NCI-H2171 (cell line): Measurements from ENCODE around the gene BMPR1A.

ENCODE experiments used
- DNase-seq: peaks from one replicate; lab custom pipeline; 2025; lab: John Stamatoyannopoulos, UW

Gene BMPR1A

DNA sequence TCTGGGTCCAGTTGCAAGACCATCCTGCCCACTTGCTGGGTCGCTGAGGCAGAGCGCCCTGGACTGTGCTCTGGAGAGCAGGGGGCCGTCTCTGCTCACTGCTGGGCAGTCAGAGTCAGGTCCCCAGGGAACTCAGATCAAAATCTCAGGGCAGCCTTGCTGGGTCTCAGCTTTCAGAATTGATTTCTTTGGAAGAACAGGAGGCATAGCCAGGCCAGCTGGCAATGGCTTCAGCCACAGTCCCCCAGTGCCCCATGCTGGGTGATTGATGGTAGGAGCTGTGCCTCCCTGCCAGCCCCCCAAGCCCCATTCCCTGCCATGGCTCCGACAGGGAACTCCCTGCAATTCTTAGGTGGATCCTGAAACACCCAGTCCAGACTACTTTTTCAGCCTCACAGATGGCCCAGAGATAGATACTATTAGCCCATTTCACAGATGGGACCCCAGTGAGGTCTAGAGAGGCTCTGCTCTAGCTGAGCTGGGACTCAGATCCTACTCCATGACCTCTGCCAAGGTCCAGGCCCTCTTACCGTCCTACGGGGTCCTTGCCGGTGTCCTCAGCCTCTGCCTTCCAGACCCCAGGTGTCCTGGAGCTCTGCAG is 200.5 kb downstream of the BMPR1A start:
- no peak for DNase-seq

DNA sequence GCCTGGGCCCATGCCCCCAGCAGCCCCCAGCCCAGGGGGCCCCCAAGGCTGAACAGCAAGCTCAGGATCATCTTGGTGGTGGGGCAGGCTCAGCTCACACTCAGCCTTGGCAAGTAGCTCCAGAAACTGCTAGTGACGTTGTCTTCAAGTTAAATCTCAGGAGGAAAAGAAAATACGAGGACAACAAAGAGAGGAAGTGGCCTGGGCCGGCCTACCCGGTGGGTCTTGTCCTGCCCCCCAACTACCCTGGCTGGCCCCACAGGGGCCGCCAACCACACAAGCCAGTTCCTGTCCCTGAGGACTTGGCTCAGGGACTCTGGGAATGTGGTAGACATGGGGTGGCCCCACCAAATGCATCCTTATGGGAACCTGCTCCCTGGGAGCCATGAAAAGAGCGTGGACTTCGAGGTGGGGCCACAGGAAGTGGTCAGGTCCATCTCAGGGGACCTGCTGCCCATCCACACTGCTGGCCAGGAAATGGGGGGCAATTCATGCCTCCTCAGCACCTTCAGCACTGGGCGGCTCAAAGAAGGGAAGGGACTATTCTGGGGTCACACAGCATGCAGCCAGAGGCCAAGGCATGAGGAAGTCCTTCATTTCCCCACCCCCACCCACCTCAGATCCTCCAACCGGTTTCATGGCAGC is 201.2 kb downstream of the BMPR1A start, which contains the start of gene MMRN2:
TSS of gene MMRN2 (minus strand) at position 145 of the 645 bp plus-strand sequence. CDS start at position 71, 74 bp downstream.
- no peak for DNase-seq

DNA sequence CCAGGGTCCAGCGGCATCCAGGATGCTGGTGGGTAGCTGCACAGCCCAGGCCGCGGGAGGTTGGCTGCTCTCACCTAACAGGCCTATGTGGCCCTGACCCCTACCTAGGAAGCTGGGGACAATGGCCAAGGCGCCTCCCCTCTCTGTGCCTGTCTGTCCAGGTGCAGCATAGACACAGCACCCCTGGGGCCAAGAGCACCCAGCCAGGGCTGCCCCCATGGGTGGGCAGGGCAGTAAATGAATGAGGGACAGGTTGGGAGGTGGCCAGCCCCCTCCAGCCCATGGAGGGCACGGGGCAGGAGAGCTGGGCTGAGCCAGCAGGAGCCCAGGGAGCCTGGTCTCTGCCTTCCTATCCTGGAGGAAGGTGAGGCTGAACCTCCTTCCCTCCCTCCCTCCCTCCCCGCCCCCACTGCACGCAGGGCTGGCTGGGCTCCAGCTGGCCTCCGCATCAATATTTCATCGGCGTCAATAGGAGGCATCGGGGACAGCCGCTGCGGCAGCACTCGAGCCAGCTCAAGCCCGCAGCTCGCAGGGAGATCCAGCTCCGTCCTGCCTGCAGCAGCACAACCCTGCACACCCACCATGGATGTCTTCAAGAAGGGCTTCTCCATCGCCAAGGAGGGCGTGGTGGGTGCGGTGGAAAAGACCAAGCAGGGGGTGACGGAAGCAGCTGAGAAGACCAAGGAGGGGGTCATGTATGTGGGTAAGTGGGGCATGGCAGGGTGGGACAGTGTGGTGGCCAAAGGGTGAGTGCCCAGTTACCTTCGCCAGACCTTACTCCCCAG is 201.9 kb downstream of the BMPR1A start, which contains the start of gene SNCG:
TSS of gene SNCG (plus strand) at position 484 of the 785 bp plus-strand sequence. CDS start at position 583, 99 bp downstream.
- no peak for DNase-seq

DNA sequence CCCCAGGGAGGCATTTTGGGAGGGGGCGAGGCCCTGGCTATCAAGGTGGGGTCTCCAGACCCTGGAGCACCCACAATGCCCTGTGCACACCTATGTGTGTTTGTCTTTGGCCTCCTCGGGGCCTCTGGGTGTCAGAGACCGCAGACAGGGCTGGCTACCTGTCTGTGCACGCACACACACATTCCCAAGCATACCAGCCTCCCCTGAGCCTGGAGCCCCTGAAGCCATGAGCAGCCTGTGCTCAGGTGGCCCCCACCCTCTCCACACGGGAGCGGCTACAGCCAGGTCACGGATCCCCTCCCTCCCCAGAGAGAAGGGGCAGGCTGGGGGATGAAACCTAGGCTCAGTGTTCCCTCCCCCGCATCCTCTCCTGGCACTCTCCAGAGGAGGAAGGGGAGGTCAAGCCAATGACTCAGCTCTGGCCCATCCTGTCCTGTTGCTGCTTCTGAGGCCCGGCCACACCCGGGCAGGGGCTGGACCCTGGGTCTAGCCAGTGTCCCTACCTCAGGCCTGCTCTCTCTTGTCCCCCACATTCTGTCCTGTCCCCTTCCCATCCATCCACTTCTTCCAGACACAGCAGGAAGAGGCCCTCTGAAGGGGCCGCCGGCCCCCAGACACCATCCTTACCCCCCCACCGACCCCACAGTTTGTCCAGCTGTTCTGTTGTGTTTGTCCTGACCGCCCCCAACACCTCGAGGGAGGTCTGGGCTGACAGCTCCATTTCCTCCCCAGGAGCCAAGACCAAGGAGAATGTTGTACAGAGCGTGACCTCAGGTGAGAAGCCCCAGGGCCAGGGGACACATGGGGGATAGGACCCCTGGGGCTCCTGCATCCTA is 202.7 kb downstream of the BMPR1A start:
- DNase-seq: no peak

DNA sequence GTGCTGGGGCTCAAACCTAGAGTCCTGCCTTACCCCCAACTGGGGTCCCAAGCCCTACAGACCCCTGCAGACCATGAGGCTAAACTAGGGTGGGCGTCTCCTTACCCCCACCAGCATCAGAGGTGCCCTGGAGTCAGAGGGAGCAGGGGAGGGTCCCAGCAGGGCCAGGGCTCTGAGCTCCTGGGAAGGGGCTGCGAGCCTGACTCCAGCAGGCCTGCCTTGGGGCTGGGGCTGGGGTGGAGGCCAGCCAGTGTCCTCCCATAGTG is 203.3 kb downstream of the BMPR1A start:
- DNase-seq: no peak

DNA sequence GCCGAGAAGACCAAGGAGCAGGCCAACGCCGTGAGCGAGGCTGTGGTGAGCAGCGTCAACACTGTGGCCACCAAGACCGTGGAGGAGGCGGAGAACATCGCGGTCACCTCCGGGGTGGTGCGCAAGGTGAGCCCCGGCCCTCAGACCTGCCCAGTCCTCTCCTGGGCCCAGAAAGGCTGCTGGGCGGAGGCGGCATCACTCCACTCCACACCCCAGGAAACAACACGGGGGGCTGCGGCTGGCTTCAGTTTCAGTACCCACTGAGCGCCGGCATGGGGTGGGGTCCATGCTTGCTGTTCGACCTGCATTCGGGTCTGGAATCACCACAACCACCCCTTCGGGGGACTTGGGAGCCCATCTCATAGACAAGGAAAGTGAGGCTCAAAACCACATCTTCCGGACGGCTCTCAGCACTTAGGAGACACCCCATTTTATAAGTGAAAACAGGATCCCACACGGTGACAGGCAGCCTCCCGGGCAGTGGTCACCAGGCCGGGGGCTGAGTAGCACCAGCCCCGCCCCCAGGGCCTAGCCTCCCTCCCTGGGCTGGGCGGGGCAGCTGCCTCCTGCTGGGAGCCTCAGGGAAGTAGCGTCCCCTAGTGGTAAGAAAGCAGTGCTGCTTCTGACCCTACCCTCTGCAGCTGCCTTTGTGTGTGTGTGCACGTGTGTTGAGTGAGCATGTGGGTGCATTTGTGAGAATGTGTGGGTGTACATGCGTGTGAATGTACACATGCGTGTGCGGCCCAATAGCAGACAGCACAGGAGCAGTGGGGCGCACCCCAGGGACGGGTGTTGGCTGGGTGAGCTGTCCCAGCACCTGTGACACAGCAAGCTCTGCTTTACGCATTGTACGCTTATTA is 203.8 kb downstream of the BMPR1A start:
- no peak for DNase-seq

DNA sequence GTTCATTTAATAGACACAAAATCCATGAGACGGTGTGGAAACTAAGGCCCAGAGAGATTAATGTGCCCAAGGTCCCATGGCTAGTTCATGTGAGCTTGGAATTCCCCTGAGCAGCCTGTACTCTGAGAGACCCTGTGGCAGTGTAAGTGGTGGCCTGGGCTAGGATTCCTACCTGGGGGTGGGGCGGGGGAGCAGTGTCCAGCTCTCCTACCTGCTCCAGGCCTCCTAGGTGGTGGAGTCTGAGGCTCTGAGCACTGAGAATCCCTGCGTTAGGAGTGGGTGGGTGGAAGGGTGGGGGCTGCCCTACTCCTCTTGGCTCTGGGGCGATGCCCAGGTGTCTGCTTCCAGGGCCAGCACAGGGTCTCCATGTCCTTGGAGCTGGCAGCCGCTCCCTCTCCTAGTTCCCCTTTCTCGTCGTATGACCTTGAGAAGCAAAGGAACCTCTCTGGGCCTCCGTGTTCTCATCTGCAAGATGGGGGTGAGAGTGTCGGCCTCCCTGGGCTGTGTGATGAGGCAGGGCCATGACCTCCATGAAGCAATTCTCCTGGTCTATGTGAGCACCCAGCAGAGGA is 204.5 kb downstream of the BMPR1A start:
- DNase-seq: no peak

DNA sequence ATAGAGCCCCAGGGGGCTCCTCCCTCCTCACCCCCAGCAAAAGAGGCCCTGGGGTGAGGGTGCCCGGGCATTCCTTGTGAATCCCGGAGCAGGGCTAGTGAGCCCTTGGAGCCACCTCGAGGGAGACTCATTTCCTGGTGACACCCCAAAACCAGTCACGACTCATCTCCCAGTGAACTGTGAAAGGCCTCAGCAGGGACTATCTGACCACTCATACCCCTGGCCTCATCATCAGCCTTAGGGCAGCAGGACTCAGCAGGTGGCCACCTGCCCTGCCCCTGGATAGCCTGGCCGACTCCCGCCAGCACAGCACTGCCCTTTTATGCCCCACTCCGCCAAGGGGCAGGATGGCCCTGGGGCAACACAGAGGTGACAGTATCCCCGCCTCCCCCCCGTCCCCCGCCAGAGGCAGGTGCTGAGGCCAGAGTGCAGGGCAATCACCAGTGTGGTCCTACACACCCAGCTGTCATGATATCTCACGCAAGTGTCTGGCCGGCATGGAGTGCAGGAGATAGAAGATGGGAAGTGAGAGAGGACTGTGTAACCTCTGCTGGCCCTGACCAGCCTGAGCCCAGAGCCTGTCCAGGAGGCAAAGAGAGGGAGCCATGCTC is 205.2 kb downstream of the BMPR1A start:
- no peak for DNase-seq

DNA sequence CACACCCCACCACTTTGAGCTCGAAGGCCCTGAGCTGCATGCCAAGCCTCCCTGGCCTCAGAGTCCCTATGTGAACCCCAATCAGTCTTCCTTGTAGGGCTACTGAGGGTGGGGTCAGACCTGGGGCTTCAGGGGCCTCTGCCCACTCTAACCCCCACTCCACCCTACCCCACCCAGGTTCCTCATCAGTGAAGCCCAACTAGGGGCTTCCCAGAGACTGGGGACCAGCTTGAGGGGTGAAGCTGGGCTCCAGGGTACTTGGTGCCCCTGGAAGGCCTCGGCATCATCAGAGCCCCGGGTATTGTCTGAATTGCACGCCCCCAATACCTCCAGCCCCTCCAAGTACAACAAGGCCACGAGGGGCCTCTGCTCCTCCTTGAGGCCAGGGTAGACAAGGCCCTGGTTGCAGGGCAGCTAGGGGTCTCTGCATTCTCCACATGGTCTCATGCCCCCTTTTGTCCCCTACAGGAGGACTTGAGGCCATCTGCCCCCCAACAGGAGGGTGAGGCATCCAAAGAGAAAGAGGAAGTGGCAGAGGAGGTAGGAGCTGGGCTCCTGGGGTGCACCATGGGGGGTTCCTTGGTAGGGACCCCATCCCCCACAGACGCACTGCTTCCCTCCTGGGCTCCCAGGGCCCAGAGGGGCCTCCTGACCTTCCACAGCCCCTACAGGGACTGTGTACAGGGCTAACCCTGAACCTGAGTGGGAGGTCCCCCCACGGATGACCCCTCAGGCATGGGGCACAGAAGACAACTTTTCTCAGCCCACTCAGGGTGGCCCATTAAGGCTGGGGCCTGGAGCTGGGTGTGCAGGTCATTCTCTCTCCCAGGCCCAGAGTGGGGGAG is 205.9 kb downstream of the BMPR1A start:
- DNase-seq: no peak

DNA sequence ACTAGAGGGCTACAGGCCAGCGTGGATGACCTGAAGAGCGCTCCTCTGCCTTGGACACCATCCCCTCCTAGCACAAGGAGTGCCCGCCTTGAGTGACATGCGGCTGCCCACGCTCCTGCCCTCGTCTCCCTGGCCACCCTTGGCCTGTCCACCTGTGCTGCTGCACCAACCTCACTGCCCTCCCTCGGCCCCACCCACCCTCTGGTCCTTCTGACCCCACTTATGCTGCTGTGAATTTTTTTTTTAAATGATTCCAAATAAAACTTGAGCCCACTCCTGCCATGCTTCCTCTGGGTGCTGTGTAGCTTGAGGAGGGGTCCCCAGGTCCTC is 206.5 kb downstream of the BMPR1A start:
- DNase-seq: no peak

DNA sequence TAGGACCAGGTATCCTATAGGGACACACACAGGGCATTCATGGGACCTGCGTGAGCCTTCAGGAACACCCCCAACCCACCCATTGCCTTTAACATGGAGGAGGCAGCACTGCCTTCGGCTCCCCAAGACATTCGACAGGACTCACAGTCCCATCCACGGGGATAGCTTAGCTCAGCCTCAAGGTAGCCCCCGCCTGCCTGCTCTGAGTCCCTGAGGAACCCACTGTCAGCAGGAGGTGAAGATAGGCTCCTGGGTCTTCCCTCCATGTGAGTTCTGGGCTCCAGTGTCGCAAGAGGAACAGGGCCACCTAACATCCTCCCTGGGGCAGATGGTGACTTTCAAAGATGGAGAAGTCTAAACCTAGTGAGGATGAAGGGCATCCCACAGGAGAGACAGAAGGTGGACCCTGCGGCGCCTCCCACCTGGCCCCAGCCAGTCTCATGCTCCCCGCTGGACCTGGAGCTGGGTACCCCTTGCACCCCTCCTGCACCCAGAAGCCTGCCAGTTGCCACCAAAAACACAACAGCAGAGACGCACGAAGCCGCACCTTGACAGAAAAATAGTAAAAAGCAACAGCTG is 207.0 kb downstream of the BMPR1A start:
- no peak for DNase-seq

DNA sequence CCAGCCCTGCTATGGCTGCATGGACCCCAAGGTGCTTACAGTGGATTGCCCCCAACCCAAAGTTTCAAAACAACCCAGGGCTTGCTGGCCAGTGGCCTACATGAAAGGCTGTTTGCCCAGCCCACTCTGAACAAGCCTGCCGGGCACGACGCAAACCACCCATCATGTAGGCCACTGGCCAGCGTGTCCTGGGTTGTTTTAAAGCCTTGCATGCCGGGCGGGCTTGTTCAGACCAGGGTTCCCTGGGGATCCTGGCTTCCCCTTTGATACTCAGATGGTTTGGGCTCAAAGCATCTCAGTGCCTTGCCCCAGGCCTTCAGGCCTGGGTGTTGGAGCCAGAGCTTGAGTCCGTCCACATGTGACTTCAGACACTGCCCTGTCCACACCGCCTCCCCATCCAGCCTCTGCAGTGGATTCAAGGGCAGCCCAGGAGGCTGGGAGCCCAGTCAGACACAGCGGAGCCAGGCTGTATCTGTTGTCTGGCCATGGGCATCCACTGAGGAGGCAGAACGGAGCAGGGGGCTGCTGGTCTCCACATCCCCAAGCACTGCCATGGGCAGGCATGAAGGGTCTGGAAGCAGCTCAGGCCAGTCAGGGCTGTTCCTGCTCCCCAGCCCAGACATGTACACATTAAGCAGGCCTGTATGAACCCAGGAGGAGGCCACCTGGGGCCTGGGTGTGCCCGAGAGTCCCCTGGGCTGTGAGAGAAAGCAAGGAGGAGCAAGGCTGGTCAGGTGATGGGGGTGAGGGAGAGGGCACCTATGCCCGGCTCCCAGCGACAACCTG is 207.8 kb downstream of the BMPR1A start:
- no peak for DNase-seq

DNA sequence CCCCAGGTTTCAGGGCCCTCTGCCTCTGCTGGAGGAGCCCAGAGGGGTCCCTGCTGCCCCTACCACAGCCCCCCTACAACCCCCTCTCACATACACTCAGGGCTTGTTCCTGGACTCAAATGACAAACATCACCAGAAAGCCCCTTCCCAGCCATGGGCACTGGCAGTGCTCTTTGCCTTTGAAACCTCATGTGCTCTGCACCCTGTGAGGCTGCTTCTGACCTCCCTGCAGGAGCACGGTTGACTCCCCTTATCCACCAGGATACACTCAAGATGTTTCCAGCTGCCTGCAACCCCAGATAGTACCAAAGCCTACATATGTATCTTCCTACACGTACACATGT is 208.4 kb downstream of the BMPR1A start:
- DNase-seq: no peak

DNA sequence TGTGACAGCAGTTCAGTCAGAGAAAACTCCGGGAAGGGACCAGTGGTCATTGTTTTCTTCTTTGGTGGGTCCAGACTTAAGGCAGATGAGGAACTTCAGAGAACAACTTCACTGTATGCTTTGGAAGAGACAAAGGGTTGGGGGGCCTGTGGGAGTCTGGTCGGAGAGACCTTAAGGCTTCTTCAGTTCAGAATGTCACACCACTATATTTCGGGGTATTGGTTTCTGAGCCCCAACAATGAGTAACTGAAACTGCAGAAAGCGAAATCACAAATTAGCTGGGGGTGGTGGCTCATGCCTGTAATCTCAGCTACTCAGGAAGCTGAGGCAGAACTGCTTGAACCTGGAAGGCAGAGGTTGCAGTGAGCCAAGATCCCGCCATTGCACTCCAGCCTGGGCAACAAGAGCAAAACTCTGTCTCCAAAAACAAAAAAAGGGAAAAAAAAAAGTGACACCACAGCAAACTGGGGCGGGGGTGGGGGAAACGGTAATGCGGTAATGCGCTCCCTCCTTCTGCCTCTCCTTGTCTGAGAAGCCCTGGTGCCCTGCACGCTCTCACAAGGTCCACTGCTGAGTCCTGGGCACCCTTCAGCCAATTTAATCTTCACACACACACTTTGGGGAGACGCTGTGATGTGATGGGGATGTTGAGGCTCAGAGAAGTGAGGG is 209.7 kb downstream of the BMPR1A start:
- no peak for DNase-seq

DNA sequence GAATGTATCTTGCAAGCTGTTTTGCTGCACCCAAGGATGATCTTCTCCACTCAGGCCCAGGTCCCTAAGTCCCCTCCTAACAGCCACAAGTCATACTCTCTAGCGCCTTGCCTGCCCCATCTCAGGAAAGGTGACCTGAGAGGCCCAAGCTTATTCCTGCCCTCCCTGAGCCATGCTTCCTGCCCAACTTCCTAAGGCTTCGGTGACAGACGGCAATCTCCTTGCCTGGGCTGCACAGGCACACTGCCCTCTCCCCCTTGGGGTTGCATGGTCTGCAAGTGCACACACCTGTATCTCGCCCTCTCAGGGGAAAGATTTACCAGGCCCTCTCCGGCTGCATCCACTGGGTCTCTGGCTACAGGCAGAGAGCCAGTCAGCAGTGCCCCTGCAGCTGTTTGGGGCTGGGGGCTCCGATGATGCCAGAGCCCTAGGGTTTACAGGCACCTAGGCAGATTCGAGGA is 211.1 kb downstream of the BMPR1A start:
- no peak for DNase-seq

DNA sequence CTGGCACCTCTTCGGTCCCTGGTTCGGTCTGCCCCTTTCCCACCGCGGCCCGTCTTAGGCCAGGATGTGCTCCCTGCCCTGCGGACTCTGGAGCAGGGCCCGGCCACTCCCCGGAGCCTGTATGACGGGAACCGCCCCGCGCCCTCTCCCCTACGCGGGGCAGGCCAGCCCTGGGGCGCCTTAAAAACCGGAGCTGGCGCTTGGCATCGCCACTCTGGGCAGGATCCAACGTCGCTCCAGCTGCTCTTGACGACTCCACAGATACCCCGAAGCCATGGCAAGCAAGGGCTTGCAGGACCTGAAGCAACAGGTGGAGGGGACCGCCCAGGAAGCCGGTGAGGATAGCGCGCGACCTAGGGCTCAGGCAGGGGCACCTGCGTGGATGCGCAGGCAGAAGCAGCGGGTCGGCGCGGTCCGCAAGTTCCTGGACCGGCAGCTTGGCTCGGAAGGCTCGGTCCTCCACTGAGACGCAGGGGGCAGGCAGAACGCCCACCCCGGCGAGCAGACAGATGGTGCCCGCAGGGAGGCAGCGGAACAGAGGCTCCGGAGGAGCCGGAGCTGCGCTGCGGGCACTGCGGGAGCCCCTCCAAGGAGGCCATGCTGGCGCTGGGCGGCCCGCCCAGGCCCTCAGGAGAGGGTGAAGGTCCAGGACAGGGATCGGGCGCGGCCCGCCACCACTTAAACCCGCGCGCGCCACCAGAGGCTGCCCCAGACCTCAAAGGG is 212.0 kb downstream of the BMPR1A start, which contains the start of gene ADIRF:
TSS of gene ADIRF (plus strand) at position 212 of the 723 bp plus-strand sequence. CDS start at position 275, 63 bp downstream.
- DNase-seq: peak; percentile 68

DNA sequence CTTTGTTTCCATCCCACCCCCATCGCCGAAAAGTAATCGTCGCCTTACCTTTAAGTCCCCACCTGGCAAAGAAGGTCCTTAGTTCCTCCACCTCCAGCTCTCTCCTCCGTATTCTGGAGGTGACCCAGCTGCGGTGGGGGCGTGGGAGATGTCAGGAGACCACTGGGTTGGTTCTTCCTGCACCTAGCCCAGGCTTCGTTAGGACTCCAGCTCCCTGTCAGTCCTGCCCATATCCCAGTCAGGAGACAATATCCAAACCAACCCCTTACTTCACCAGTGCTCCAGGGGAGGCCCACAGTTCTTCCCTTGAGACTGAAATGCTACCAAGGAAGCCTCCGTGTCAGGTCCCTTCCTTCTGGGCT is 212.6 kb downstream of the BMPR1A start:
- DNase-seq: no peak
